GM19025 (cell line): Measurements from ENCODE around the gene IL18R1.
"Not testable (repeated sequence)": the region's sequence is repeated elsewhere in the genome, so short reads cannot be mapped to it uniquely, and the experiment has no call there.

Experiments
- ATAC-seq: cut with Tn5 transposase; IDR thresholded peaks from one replicate; pipeline ENCODE4 v1.9.1; 2021; ENCODE audit warnings: mild to moderate bottlenecking, low read depth, moderate library complexity; ENCODE audit not compliant: unreplicated experiment

Gene IL18R1, protein sequence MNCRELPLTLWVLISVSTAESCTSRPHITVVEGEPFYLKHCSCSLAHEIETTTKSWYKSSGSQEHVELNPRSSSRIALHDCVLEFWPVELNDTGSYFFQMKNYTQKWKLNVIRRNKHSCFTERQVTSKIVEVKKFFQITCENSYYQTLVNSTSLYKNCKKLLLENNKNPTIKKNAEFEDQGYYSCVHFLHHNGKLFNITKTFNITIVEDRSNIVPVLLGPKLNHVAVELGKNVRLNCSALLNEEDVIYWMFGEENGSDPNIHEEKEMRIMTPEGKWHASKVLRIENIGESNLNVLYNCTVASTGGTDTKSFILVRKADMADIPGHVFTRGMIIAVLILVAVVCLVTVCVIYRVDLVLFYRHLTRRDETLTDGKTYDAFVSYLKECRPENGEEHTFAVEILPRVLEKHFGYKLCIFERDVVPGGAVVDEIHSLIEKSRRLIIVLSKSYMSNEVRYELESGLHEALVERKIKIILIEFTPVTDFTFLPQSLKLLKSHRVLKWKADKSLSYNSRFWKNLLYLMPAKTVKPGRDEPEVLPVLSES

DNA sequence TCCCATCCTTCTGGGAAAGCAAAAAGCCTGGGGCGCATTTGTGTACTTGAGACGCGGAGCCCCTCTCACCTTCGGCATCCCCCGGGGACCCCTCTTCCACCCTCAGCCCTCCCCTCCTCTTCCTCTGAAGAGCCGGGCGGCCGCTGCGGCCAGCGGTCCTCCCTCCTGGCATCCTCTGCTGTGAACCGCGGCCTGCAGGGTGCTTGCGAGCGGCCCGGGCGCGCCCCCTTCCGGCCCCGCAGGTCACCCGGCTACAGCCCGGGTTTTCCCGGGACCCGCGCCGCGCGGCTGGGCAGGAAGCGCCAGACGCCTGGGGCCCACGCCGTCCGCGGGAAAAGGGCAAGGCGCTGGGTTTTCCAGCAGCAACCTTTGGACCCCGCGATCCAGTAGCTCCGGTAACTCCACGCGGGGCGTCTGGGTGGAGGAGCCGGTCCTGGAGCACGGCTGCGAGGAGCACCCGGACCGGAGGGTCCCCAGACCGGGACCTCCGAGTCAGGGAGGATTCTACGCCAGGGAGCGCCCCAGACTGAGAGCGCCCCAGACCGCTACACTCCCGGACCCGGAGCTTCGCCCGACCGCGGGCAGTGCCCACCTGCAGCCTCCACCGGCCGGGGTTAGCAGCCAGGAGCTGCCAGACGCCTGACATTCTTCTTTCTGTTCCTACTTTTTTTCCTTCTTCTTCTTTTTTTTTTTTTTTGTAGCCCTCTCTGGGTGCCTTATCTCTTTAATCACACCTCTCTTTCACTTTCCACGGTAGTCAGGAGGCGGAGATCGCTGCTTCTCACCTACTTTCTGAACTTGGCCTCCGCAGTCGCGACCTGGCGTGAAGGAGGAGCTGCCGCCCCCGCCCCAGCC is at the start of gene IL18R1:
TSS of gene IL18R1 (plus strand) at position 271 of the 855 bp plus-strand sequence. CDS start 6,865 bp downstream, outside the sequence.
- peak; percentile 95 for ATAC-seq

DNA sequence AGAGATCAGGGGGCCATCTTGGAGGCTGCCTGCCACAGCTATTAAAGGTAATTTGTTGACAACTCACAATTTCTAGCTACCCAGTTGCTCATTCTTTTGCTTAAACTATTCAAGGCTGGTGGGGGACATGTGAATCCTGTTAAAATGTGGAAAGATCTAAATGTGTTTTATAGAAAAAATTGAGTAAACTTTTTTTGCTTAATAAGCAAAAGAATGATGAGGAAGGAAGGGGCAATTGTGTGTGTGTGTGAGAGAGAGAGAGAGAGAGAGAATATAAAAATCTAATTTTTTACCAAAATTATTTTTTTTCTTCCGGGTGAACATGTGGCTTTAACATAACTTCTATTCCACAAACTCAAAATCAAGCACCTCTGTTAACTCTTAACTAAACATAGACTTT is 49.5 kb upstream of the IL18R1 start:
- ATAC-seq, result no peak

DNA sequence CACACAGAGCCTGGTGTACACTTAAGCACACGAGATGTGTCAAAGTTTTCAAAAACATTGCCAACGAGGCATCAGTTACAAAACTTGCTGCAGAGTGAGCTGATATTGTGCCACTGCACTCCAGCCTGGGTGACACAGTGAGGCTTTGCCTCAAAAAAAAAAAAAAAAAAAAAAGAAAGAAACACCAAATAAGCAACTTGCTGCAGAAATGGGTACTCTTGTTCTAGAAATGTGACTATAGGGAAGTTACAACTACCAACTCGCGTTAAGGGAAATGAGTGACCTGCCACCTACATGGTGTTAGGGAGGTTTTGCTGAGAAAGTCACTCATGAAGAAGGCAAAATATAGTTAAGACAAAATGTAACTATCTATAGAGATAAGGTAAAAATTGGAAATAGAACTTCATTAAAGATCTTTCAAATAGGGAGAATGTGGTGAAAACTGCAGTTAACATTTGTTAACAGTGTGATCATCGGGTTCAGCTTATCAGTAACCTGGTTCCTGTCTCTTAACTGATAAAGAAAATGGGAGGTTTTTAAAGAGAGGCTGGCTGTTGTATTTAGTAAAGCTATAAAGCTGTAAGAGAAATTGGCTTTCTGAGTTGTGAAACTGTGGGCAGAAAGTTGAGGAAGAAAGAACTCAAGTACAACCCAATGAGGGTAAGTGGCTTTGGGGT is 44.5 kb upstream of the IL18R1 start, which contains the start of gene IL1RL1:
TSS of gene IL1RL1 (plus strand) at position 600 of the 677 bp plus-strand sequence. CDS start 26,702 bp downstream, outside the sequence.
- ATAC-seq, result no peak

DNA sequence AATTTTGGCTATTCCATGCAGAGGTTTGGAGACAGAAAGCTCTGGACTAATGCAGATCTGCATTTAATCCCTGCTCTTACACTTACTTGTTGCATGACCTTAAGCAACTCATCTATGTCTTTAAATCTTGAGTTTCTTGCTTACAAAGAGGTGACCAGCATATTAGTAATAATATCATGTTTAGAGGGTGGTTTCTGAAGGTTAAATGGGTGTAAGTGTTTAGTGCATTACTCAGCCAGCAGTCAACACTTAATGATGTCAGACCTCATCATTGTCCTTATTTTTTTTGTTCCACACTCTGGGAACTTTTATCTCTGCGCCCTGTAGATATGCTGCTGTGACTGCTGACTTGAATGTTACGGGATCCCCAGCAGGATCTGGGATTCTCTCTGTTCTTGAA is 42.6 kb upstream of the IL18R1 start:
- no peak for ATAC-seq

DNA sequence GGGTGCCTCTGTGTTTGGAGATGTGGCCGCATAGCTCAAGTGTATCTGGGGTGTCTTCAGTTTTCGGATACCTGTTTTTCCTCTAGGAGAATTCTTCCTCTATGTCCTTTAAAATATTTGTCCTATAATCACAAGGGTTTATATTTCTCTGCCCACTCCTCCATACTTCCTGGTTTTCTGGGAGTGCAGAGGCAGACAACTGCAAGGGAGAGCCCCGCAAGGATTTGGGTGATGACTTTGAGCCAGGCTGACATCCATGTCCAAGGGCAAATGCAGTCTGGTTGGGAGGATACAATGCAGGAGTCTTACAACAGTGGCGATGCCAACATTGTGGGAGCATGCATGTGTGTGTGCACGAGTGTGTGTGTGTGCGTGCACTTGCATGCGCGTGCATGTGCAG is 42.1 kb upstream of the IL18R1 start:
- ATAC-seq, result no peak

DNA sequence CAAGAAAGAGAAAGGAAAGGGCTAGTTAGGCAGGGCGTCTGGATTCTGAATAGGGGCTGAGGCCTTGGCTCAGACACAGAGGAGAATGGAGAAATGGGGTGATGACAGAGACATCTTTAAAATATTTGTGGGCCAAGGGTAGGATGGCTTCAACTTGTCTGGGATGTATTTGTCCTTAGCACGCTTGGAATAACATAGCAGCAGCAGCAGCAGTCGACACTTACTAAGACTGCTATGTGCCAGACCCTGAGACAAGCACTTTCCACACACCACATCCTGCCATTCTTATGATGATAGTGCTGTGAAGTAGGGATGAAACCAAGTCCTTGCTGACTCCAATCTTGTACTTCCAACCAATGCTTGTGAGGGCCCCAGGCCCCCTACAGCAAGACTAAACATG is 41.6 kb upstream of the IL18R1 start:
- no peak for ATAC-seq

DNA sequence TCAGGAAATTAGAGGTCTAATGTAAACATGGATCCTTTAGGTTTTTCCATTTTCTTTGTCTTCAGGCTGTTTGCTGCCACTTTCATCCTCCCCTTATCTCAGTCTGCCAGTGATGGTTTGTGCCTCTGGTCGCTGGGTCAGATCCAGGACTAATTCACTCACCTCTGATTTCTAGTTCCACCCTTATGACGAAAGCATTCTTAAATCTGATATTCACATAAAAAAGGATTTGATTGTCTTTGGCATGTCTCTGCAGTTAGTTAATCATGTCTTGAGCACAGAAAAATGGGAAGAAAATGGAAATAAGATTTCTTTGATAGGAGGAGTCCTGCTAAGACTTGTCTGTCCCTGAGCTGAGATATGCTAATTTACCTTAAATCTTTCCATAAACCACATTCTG is 39.7 kb upstream of the IL18R1 start:
- ATAC-seq, result no peak

DNA sequence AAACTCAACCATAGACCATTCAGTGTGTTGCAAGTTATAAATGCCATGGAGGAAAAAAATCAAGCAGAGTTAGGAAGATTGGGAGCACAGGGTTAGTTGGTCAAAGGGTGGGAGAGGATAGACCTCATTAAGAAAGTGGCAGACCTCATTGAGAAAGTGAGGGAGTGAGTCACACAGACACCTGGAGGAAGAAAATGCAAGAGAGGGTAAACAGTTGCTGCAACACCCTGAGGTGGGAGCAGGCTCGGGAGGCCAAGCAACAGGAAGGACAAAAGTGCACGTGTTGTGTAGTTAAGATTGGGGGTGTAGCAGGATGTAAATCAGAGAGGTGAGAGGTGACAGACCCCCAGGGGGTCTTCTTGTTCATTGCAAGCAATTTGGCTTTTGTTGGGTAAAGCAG is 37.9 kb upstream of the IL18R1 start:
- ATAC-seq, result no peak

DNA sequence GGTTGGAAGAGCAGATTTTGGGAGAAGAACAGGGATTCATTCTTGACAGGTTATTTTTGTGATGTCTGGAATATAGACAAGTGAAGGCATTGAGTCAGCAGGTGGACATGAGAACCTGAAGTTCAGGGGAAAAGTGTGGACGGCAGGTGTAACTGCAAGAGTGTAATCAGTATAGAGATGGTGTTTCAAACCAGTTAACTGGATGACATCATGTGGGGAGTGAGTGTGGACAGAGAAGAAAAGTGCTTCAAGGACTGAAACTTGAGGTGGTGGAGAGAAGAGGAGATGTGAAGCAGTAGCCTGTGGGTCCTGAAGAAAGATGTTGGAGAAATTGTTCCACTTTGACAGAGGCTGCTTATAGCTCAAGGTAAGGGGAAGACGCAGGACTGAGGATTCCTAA is 37.2 kb upstream of the IL18R1 start:
- ATAC-seq, result no peak

DNA sequence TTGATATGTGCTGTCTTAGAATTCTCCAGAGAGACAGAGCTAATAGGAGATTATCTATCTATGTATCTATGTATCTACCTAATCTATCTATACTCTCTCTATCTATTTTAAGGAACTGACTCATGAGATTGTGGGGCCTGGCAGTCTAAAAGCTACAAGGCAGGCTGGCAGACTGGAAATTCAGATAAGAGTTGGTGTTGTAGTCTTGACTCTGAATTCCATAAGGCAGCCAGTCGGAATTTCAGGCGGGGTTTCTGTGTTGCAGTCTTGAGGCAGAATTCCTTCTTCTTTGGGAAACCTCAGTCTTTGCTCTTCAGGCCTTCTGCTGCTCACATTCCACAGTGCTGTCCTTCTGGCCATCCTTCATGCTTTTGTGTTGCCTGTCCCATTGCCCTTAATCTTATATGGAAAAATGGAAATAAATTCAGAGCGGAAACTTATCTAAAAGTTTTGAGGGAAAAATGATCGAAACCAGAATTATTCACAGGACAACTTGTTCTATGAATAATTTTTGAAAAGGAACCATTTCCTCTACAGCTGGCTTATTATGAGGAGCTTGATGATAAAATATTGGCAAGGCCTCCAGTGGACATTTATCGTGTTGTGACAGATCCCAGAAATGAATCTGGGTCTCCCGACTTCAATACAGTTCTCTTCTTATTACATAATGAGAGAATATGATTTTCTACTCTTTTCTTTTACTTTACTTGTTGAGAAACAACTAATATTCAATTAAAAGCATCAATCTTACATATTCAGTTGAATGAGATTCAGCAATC is 33.5 kb upstream of the IL18R1 start:
- no peak for ATAC-seq

DNA sequence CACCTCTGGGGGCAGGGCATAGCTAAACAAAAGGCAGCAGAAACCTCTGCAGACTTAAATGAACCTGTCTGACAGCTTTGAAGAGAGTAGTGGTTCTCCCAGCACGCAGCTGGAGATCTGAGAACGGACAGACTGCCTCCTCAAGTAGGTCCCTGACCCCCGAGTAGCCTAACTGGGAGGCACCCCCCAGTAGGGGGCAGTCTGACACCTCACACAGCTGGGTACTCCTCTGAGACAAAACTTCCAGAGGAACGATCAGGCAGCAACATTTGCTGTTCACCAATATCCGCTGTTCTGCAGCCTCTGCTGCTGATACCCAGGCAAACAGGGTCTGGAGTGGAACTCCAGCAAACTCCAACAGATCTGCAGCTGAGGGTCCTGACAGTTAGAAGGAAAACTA is 30.7 kb upstream of the IL18R1 start:
- ATAC-seq, result not testable (repeated sequence)

DNA sequence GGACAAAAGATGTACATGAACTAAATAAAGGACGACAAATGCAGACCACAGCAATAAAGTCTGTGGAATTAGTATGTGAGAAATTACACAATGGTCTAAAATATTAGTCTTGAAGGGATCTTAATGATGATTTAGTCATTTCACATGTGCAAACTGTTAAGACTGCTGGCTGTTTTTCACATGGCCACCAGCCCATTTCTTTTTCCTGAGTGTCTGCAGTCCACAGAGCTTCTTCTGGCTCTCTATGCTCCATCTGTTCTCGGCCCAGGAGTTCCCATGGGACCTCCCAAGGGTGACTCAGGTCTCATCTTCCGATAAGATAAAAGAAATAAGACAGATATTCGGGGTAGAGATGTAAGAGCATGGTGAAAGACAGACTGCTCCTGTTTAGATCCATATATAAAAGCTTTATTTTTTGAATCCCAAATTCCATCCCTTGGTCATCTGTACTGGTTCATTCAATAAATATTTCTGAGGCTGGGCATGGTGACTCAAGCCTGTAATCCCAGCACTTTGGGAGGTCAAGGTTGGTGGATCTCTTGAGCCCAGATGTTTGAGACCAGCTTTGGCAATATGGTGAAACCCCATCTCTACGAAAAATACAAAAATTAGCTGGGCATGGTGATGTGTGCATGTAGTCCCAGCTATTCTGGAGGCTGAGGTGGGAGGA is 24.1 kb upstream of the IL18R1 start:
- ATAC-seq, result no peak

DNA sequence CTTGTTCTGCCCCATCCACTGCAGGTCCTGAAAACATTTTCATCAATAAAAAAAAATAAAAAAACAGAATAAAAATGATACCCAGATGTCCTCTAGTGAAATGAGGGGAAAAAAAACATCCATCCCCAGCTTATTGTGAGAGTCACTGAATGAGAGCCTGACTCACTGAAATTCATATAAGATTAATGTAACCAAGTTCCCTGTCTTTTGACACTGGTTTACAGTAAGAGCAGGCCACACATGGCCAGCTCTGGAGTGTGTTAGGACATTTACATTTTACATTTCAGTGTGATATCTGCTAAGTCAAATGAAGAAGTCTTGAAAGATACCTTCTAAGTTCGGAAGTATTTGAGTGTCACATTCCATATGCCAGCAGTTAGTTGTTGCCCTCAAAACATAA is 21.1 kb upstream of the IL18R1 start:
- ATAC-seq, result no peak

DNA sequence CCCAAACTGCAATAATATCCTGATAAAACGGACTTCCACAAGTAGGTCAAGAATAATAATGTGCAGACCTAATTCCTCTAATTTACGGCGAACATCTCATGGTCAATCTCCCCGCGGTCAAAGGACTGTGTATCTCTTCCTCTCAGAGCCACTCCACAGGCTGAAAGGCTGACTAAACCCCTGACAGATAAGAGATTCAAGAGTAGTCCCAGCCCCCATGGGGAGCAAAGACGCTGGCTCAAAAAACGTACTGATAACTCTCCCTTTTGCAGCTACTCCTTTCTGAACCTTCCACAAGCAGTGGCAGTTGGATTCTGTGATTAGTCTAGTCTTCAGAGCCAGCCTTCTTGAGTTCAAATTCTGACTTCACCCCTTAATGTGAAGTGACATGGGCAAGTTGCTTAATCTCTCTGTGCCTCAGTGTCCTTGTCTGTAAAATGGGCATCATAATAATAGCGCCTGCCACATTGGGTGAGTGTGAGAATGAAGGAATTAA is 19.7 kb upstream of the IL18R1 start:
- ATAC-seq, result no peak

DNA sequence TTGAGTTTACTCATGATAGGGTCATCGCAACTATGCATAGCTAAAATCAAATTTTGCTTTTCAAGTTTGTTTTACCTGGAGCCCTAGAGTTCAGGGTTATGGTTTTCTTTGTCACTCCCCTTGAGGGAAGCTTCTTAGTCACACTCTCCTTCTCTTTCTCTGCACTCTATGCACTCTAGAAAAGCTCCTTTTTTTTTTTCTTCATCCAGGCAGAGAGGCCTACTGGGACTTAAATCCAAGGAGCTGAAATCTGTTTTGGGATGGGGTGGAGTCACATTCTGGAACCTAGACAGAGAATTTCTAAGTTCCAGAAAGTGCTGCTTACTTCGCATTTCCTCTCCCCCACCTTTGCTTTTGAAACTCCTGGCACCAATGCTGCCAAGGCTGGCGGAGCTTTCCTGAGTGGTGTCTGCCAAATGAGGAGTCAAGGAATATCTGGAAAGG is 19.1 kb upstream of the IL18R1 start:
- ATAC-seq, result no peak

DNA sequence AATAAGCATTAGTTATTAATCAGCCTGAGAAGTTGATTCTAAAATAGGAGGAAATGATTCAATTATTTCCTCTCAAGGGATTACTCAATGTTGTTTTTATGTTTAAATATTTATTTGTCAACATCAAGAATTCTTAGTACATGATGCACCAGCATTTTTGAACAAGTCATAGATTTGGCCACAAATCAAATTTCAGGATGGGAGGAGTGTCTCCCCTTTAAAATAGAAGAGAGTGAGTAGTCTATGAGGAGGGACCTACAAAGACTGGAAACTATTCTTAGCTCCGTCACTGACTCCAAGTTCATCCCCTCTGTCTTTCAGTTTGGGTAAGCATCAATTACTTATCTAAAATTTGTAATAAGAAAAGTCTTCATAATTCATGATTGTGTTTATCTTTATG is 18.6 kb upstream of the IL18R1 start:
- no peak for ATAC-seq

DNA sequence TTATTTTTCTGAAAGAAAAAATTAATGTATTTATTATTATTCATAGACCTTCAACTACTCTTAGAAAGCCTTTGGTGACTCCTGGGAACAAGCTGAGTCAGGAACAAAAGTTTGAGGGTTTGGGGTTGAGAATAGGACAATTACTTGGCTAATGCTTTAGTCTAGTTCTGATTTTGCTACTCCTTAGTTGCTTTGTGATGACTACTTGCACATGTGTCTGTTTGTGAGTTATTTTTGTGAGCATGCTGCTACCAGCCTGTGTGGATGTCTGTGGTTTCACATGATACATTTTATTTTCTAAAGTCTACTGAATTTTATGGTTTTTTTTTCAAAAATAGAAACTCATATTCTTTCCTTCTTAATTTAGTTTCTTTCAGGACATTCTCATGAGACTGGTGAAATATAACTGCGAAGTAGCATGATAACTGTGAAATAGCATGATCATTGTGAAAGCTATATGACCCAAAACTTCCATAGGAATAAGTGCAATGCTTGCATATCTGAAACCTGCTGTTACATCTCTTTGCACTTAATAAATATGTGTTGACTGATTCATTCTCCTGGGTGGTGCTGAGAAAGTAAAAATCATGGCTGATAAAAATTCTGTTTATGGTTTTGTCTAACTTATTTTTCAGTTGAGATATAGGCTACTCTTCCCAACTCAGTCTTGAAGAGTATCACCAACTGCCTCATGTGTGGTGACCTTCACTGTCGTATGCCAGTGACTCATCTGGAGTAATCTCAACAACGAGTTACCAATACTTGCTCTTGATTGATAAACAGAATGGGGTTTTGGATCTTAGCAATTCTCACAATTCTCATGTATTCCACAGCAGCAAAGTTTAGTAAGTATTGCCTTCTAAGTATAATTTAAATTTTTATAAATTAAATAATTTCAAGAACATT is 17.9 kb upstream of the IL18R1 start:
- ATAC-seq, result no peak

DNA sequence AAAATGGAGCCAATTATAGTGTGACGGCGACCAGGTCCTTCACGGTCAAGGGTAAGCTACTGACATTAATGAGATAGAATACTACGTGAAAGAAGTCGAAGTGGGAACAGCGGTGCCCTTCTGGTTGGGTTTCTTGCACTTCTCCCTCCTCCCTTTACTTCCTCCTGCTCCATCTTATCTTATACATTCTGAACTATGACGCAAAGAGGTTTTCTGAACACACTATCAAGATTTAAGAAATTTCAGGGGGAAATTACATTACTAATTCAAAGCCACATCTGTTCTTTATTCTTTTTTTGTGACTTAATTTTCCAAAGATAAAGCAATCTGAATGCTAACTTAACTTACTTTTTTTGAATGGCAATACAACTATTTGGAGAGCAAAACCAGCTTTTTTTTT is 14.8 kb upstream of the IL18R1 start:
- ATAC-seq, result no peak
